Sigmoid colon (tissue), 4 donors: Measurements from ENCODE around the gene RUNX2.

ENCODE experiments used
- EP300 ChIP-seq, 4 donors: sonication (generic); formaldehyde crosslinking; IDR thresholded peaks; one replicate each; pipeline ENCODE4 v1.6.1; 2017; ENCODE audit warnings: antibody characterized with exemption in 4 of 4
- TF ChIP-seq, protein P1 (sequence below), 4 experiments: fragments of 450-650 bp in 3 of 4; fragments of 200-600 bp in 1 of 4; IDR thresholded peaks; one replicate each; pipeline ENCODE4 v1.5.1; 2016 to 2019; ENCODE audit warnings: antibody characterized with exemption in 4 of 4, mild to moderate bottlenecking in 3 of 4, moderate library complexity in 2 of 4

GRCh38 chr6:45423111-45423823 lies 95.1 kb downstream of the RUNX2 start:
- TF ChIP-seq, protein P1, sequence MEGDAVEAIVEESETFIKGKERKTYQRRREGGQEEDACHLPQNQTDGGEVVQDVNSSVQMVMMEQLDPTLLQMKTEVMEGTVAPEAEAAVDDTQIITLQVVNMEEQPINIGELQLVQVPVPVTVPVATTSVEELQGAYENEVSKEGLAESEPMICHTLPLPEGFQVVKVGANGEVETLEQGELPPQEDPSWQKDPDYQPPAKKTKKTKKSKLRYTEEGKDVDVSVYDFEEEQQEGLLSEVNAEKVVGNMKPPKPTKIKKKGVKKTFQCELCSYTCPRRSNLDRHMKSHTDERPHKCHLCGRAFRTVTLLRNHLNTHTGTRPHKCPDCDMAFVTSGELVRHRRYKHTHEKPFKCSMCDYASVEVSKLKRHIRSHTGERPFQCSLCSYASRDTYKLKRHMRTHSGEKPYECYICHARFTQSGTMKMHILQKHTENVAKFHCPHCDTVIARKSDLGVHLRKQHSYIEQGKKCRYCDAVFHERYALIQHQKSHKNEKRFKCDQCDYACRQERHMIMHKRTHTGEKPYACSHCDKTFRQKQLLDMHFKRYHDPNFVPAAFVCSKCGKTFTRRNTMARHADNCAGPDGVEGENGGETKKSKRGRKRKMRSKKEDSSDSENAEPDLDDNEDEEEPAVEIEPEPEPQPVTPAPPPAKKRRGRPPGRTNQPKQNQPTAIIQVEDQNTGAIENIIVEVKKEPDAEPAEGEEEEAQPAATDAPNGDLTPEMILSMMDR (IDR thresholded peaks at IDR 0.05) = no peak
- no peak for TF ChIP-seq EP300 (IDR thresholded peaks at IDR 0.05)
